GM21825 (cell line): Measurements from ENCODE around the gene KPRP.

Experiments
- ATAC-seq: cut with Tn5 transposase; IDR thresholded peaks from one replicate; pipeline ENCODE4 v1.9.1; 2021; ENCODE audit warnings: mild to moderate bottlenecking, moderate library complexity; ENCODE audit not compliant: unreplicated experiment

KPRP gene

DNA sequence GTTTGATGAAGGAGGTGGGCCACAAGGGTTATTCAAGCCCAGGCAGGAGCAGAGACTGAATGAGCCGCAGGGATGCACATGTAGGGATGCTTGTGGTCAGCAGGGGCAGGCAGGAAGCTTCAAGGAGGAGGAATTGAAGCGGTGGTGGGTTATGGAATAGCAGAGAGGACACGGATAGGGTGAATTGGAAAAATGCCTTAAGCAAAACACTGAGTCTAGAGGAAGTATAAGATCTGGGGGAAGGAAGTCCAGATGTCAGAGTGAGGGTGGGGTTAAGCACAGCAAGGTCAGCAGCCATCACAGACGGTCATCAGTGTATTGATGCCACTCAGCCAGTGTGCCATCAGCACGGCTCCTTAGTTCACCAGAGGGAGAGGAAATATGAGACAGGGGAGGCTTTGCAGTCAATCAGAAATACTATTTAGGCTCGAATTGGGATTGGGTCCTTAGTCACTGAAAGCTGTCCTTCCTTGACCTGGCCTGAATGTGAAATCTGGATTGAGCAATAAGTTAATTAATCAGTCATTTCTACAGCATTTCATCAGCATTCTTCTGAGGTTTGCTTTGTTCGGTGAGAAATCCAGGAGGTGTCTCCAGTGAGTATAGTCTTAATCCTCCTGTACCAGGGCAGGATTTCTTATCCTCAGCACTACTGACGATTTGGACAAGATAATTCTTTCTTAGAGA is 11.2 kb downstream of the KPRP start:
- ATAC-seq: no peak

GRCh38 chr1:152770411-152770810 is 12.6 kb downstream of the KPRP start:
- no peak for ATAC-seq

DNA sequence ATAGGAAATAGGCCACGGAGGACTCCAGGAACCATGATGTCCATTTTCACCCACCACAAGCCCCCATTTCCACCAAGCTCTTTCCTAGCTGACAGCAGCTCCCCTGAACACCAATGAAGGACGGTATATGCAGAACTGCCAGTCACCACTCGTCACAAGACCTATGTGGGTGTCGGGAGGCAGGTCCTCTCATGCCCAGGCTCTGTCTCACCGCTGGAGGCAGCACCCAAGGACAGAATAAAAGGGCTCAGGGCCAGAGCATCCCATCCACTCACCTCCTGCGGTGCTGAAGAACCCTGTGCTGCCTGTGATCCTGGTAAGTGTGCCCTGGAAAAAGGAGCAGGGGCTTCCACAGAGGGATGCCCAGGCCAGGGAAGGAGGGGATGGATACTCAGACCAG is 17.1 kb downstream of the KPRP start, which contains the start of gene LCE1F:
LCE1F (plus strand) TSS at position 266 of the 400 bp plus-strand sequence. CDS start 1,232 bp downstream, outside the sequence.
- no peak for ATAC-seq

- no peak for ATAC-seq
Observed at GRCh38 chr1:152776361-152776760, 18.5 kb downstream of the KPRP start.

DNA sequence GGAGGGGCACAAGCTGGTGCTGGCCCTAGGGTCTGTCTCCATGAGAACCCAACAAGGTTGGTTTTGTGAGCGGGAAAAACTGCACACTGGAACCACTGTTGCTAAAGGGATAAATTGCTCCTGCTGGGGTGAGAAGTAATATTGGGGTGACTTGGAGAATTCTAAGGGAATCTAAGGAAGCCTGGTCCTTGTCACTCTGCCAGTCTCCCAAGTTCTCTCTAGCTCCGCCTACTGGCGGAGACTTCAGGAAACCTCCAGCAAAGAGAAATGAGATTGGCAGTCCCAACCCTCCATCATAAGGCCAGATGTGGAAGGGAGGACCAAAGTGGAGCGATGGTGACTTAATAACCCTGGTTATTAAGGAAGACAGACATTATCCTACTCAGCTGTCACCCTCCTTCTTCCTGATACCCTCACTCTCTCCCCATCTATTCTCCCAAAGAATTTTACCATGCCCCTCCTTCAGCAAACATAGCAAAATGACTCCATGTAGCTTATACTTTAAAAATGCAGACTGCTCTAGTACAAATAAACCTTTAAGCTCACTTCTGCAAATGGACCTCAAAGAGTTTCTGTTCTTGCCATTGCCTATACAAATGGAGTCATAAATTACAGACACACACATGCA is 19.8 kb downstream of the KPRP start:
- no peak for ATAC-seq

DNA sequence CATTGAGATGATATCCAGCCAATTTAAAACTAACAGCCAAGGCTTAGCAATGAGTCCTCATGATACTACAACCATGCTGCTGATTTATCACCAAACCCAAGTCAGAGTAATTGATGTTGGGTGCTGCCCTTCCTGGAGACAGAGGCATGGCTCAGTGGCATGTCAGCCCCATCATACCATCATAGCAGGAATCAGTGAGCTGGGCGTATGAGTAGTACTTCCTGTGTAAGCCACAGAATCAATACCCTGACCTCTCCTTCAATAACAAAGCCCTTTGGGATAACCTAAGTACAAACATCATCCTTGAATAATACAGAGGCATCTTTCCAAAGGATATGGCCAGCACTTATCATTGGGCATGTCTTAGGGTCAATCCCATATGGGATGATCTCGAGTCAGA is 25.3 kb downstream of the KPRP start:
- no peak for ATAC-seq

GRCh38 chr1:152786077-152786476 is 28.3 kb downstream of the KPRP start, which contains the start of gene LCE1E:
Gene LCE1E, plus strand, starts transcription at chr1:152786257. Its CDS starts 1,043 bp downstream, at chr1:152787300.
- ATAC-seq: no peak

GRCh38 chr1:152795686-152796085 is 37.9 kb downstream of the KPRP start:
- ATAC-seq: no peak

GRCh38 chr1:152796421-152796820 is 38.6 kb downstream of the KPRP start, which contains the start of gene LCE1D:
Gene LCE1D, plus strand, starts transcription at chr1:152796721. Its CDS starts 1,074 bp downstream, at chr1:152797795.
- no peak for ATAC-seq

- ATAC-seq: no peak
Observed at GRCh38 chr1:152801333-152801732, 43.5 kb downstream of the KPRP start.

DNA sequence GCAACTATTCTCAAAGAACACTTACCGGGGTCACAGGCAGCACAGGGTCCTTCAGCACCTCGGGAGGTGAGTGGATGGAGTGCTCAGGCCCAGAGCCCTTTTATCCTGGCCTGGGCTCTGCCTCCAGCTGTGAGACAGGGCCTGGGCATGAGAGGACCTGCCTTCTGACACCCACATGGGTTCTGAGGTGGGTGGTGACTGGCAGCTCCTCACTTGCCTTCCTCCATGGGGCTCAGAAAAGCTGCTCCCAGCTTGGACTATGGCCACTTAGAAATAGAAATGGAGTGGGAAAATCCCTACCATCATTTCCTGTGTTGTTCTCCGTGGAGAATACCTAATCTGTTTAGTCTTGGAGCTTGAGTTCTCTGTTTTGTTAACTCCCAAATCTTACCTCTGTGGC is 48.8 kb downstream of the KPRP start, which contains the start of gene LCE1C:
LCE1C (minus strand) TSS at position 76 of the 400 bp plus-strand sequence. CDS start 1,173 bp downstream, outside the sequence.
- no peak for ATAC-seq

GRCh38 chr1:152811050-152811449 is 53.2 kb downstream of the KPRP start:
- ATAC-seq: no peak
